Activated CD4-positive, alpha-beta T cell treated with anti-CD3 and anti-CD28 coated beads for 1 hour (primary cell): ENCODE results near the gene PDE4B.
"Not testable (repeated sequence)": the region's sequence is repeated elsewhere in the genome, so short reads cannot be mapped to it uniquely, and the experiment has no call there.

Experiments
- DNase-seq: peaks from one replicate; pipeline ENCODE4 v3.0.0-alpha.2; 2020

Gene PDE4B

GRCh38 chr1:65958561-65959350, 166.1 kb downstream of the PDE4B start:
- DNase-seq = no peak

DNA sequence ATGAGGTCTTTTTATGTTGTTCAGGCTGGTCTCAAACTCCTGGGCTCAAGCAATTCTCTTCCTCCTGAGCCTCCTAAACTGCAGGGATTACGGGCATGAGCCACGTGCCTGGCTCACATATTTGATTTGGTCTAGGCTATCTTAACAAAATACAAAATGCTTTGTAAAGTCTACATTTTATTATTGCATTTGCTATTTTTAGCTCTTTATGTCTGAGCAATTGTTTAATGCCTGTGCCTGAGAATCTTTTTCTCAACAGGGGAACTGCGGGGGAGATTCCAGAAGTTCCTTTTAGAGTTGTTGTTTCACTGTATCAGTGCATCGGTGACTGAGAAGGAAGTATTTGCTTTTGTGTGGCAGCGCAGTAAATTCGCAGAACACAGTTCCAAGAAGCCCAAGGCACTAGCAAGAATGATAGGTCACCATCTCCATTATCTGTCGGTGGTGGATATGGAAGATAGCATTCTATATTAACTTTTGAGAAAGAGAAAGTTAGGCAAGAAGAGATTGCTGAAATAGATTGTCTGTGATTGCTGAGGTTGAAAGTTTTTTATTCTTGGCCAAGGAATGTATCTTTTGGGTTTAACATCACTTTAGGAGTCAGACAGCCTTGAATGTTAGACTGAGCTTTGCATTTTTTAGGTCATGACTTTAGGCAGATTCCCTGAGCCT, 167.3 kb downstream of the PDE4B start:
- no peak for DNase-seq

- no peak for DNase-seq
These were observed 170.6 kb downstream of the PDE4B start for GRCh38 chr1:65963156-65963888.

GRCh38 chr1:65964123-65964522, 171.4 kb downstream of the PDE4B start:
- no peak for DNase-seq

- DNase-seq = no peak
These were observed 172.7 kb downstream of the PDE4B start for GRCh38 chr1:65965112-65965996.

GRCh38 chr1:65967492-65967891, 174.8 kb downstream of the PDE4B start:
- not testable (repeated sequence) for DNase-seq

- no peak for DNase-seq
These were observed 178.9 kb downstream of the PDE4B start for GRCh38 chr1:65971547-65971946.

DNA sequence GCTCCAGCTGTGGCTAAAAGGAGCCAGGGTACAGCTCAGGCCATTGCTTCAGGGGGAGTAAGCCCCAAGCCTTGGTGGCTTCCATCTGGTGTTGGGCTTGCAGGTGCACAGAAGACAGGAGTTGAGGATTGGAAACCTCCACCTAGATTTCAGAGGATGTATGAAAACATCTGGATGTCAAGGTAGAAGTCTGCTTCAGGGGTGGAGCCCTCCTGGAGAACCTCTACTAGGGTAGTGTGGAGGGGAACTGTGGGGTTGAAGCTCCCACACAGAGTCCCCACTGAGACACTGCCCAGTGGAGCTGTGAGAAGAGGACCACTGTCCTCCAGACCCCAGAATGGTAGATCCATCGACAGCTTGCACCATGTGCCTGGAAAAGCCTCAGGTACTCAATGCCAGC, 183.0 kb downstream of the PDE4B start:
- no peak for DNase-seq

- no peak for DNase-seq
These were observed 186.7 kb downstream of the PDE4B start for GRCh38 chr1:65979136-65980044.

DNA sequence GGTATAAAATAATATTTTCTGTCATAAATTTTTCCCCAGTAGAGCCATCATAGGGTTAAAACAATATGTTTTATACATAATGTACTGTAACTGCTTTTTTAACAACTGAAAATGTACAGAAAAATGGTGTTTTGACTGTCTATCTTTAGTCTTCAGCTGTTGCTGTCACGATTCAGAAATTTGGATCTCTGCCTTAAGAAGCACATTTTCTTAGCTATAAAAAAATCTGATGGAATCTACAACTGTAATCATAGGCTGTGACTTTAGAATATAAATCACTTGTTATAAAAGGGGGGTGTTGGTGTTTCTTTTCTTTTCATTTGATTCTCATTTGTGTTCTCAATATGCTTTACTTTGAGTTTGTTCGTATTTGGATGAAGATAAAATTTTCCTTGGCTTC, 187.5 kb downstream of the PDE4B start:
- DNase-seq = no peak

- DNase-seq = no peak
These were observed 190.8 kb downstream of the PDE4B start for GRCh38 chr1:65983500-65983899.

- no peak for DNase-seq
These were observed 192.8 kb downstream of the PDE4B start for GRCh38 chr1:65985393-65986066.

- DNase-seq = no peak
These were observed 193.5 kb downstream of the PDE4B start for GRCh38 chr1:65986146-65986545.

DNA sequence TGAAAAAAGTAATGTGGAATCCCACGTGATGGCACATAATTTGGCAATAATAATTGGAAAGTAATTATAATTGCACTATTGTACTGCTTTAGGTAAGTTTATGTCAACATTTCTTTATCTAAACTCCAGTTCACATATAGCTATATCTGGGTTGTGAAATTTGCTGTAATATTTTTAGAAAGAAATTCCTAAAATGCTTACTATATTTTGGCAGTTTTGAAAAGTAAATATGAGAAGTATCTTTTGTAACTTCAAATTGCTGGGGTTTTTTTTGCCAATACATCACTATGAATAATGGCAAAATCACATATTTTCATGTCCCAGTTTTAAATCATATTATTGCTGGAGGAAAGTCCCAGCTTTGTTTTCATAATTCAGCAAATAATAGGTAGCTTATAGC, 197.5 kb downstream of the PDE4B start:
- DNase-seq = no peak

DNA sequence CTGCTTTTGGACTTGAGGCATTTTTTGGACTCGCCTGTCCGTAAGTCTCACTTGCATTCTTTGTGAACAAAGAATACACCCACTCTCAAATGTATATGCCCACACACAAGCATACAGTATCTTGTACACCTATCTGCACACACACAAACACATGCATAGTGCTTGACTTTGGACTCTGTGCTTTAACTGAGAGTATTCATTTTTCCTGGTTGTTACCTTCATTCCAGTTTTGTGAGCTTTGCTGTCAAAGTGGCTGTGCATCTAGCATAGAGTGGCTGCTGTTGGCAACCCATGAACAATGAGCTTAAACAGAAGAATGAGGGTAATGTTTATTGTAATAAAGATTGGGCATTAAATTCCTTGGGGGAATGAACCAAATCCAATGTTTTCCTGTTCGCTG, 199.0 kb downstream of the PDE4B start:
- no peak for DNase-seq

DNA sequence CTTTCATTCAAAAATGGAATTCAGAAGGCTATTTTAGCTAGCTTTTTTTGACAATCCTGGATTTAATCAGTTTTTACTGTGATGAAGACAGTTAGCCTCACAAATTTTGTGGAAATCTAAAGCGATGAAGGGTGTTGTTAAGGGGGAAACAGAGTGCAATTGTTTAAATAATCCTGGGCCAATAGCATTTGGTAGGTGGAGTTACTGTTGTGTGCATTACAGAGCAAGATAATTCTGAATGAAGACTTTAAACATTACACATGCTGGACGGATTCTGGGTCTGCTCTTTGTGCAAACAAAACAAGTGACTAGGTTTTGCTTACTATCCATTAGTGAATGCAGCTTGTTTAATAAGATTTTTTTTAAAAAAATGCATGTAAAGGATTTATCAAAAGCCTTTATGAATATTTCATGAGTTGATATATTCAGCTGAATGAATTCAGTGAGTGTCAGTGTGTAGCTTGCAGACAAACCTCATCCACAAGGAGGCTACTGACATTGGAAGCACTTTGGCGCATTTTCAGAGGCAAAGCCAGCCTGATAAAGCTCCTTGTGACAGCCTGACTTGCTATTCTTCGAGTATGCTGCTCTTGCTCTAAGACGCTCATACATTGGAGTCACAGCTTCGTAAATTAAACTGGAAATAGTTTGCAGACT, 199.6 kb downstream of the PDE4B start:
- DNase-seq = no peak

GRCh38 chr1:65992831-65993271, 200.2 kb downstream of the PDE4B start:
- no peak for DNase-seq

GRCh38 chr1:65994223-65994622, 201.5 kb downstream of the PDE4B start:
- no peak for DNase-seq

DNA sequence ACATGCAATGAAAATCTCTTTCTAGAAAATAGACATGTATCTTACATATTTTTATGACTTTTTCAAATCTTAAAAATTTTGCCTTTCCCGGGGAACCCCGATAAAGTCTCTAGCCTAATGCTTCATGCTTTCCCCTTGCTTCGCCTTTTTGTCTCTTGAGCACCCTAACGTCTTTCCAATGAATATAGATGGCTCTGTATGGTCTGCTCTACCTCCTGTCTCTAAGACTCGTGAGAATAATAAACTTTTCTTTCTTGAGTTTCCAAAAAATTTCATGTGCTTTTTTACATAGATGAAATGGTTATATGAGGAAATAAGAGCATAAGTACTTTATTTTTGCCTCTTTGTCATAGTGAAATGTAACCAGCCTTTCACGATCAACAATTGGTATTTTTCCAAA, 202.6 kb downstream of the PDE4B start:
- DNase-seq = no peak

DNA sequence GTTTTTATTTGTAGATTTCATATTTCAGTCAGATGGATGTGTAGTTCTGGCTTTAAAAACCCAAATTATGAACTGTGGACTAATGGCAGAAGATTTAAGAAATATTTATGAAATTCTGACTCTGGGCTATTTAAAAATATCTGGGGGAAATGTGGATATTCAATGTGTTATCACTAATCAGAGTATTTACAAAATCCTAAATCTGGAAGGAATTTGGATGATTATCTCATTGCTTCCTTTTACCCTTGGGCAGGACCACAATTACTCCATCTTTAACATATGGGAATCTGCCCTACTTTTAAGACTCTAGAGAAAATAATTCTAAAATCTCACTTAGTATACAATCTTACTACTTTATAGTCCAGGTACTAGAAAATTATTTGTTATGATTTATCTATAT, 203.2 kb downstream of the PDE4B start:
- no peak for DNase-seq

DNA sequence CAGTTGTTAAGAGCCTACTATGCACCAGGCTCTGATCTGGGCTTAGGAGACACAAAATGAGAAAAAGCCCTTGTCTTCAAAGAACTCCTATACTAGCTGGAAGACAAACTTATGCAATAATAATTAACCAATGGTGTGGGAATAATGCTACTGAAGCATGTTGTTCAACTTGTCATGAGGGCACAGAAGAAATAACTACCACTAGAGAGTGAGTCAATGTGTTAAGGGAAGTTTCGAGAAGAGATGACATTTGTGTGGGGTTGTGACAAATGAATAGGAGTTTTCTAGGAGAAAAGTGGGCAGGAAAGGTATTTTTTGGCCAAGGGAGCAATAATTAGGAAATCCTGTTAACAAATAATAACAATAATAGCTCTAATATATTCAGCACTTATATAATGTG, 205.0 kb downstream of the PDE4B start:
- DNase-seq = no peak
